ENCODE measurements around the gene VPS9D1.

DNA sequence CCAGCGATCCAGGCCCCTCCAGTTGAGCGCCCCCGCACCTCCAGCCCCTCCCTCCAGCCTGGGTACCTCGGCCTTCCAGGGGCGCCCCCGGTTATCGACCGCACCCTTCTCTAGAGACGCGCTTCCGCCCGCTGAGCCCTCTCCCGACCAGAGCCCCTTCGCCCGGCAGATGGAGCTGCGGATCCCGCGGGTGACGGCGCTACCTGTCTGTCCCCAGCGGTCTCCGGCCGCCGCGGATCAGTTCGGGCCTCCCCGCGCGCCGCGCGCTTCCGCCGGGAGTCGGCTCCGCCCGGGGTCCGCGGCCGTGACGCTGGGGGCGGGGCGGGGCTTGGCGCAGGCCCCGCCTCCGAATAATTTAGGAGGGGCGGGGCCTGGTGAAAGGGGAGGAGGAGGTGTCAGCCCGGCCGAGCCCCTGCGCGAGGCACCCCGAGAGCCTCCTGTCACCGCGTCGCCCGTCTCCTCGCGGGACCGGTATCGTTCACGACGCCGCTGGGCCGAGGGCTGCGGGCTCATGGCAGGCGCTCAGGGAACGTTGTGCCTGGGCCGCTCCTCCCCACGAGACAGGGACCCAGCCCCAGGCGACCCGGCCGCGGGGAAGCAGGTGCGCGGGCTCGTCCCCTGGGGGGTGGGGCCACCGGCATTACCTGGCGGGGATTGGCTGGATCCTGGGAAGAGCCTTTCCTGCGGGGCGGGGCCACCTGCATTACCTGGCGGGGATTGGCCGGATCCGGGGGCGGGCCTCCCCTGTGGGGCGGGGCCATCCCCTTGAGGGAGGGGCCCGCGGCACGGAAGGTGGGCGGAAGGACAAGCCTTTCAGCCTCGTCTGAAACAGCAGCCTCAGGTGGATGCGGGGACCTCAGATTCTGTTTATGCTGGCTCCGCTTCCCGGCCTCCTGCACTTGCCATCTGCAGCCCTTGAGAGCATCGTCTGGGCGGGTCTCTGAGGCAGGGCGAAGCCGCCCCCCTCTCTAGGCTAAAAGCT is 19.0 kb downstream of the VPS9D1 start, which contains the start of gene SPATA2L:
- no peak for TF ChIP-seq TAF1 (IDR thresholded peaks at IDR 0.05; ENCODE audit: low read depth, low read length)
- no peak for TF ChIP-seq POLR2A (IDR thresholded peaks at IDR 0.05; ENCODE audit: low read depth, low read length)

All from GM12891 (cell line).